Adrenal gland (tissue), 12 donors: ENCODE data around the gene RASSF1. TPM values are rescaled to one million over a fixed set of nuclear protein-coding genes. Genes with fewer than 3 reads are reported as not detected.

ENCODE experiments used
- DNase-seq, 7 donors: peaks; one replicate each; pipeline ENCODE4 v3.0.0-alpha.2; 2019 to 2020
- H3K27ac ChIP-seq, 5 donors: fragments of 200-600 bp; sonication (generic) in 4 of 5; 1 replicate in 3 of 5; 2 replicates in 2 of 5; pipeline versions ENCODE4 v1.5.1 to v1.8.0; 2016 to 2020; ENCODE audit warnings: mild to moderate bottlenecking in 1 of 5
- H3K27me3 ChIP-seq: fragments of 200-600 bp; 2 replicates; pipeline ENCODE4 v1.8.0; 2021
- H3K36me3 ChIP-seq, 2 donors: fragments of 200-600 bp; replicated peaks in 1 of 2; 1 replicate in 1 of 2; 2 replicates in 1 of 2; pipeline versions ENCODE4 v1.5.1 to v1.8.0; 2018 to 2022
- H3K4me1 ChIP-seq, 2 donors: fragments of 200-600 bp; replicated peaks in 1 of 2; 1 replicate in 1 of 2; 2 replicates in 1 of 2; pipeline versions ENCODE4 v1.5.1 to v1.8.0; 2018 to 2021
- H3K4me3 ChIP-seq, 4 donors: fragments of 200-600 bp; sonication (generic) in 3 of 4; one replicate each; pipeline ENCODE4 v1.5.1; 2016 to 2018
- H3K9me3 ChIP-seq, 3 donors: fragments of 200-600 bp; sonication (generic) in 1 of 3; replicated peaks in 1 of 3; 1 replicate in 2 of 3; 2 replicates in 1 of 3; pipeline versions ENCODE4 v1.5.1 to v1.8.0; 2016 to 2021
- CTCF ChIP-seq, 6 experiments: fragments of 450-650 bp in 4 of 6; fragments of 200-600 bp in 2 of 6; sonication (generic) in 1 of 6; IDR thresholded peaks; 1 replicate in 5 of 6; 2 replicates in 1 of 6; pipeline versions ENCODE4 v1.5.1 to v1.8.0; 2016 to 2021; ENCODE audit warnings: antibody characterized with exemption in 6 of 6, mild to moderate bottlenecking in 2 of 6, moderate library complexity in 1 of 6
- POLR2A ChIP-seq, 2 donors: fragments of 450-650 bp; IDR thresholded peaks; one replicate each; pipeline ENCODE4 v1.6.1; 2017; ENCODE audit warnings: antibody characterized with exemption in 2 of 2, mild to moderate bottlenecking in 2 of 2, moderate library complexity in 1 of 2
- WGBS, 4 donors: extraction: QIAGEN DNeasy Blood & Tissue Kit in 2 of 4; methylation state at CpG; one replicate each; pipeline versions ENCODE4 v1.1.5 to v1.1.7; 2013 to 2017; 5-methylcytosine and 5-hydroxymethylcytosine counted together
- intact Hi-C, 2 donors: fragments of 100-400 bp; cut with DNase I; formaldehyde crosslinking; loops; one replicate each; pipeline versions ENCODE4 v1.14.1 to v1.15.0; 2022 to 2023
- polyA plus RNA-seq, 3 donors: library from polyadenylated mRNA; stranded (reverse); fragments of 200-250 nt in 2 of 3; fragments of 350-450 nt in 1 of 3; fragmentation: Illumina TruSeq in 1 of 3; extraction: RNeasy Lipid Tissue Mini Kit (QIAGEN cat#74804) in 1 of 3; gene quantifications; one replicate each; pipeline ENCODE4 v1.2.3, GENCODE V29; 2013 to 2014
- total RNA-seq, 9 donors: library from RNA; depleted of rRNA in 4 of 9; stranded (reverse); fragments of >200 nt in 4 of 9; fragments of 120-200 nt in 1 of 9; fragmentation: NEBNext Ultra II Directional in 1 of 9; extraction: Animal tissue kit (Norgen Biotek cat#: 25700) in 1 of 9; gene quantifications; one replicate each; pipeline versions ENCODE4 v1.1.0 to v1.2.4, GENCODE V29; 2013 to 2023
- donor health status: healthy with polysubstance abuse.
- donor health status: Bipolar disorder and iron deficiency.
- donor health status: DM: yes; HTN: yes; CAD: no.
- donor health status: DM: no; HTN: no; CAD: no.
- donor health status: DM: no; HTN: no; CAD: no.
- donor health status: DM: yes; HTN: yes; CAD: no.

The RASSF1 gene
- total and polyA plus RNA-seq, 12 donors = 9.6 to 27.4 (median 14.7) TPM

DNA sequence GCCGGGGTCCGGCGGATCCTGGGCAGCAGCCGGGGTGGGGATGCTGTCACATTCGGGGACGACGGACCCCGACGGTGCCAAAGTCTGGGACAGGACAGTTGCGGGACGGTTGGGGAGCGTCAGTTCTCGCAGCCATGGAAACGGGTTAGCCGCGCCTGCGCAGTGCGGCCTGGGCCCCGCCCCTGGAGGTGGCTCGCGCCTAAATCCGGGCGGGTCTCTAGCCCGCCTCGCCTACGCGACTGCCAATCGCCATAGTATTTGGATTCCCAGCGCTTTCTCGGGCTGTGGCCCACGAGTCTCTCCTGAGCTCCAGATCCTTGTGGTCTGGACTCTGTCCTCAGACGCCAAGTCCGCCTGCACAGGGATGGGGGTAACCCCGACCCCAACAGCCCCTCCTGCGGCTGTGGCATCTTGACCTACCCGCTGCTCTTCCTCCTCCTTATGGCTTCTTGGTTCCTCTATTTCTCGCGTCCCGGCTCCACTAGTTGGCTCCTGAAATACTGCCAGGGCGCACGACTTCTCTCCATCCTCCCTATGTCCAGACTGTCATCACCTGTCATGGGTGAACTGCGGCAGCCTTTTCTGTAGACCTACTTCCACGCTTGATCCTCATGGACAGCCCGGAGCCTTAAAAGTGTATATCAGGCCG, 5.1 kb upstream of the RASSF1 start, which contains the start of gene ZMYND10:
Gene ZMYND10 (minus strand): TSS at position 147 of the 649 bp plus-strand sequence. CDS start 153 bp downstream, outside the sequence.
- TF ChIP-seq CTCF (IDR thresholded peaks at IDR 0.05) = no peak
- no peak for TF ChIP-seq POLR2A (IDR thresholded peaks at IDR 0.05)
- intact Hi-C loops = loop anchor here (2.0 to 5.0 kb wide), 2 partner anchors 193 to 197 kb away; no protein-coding TSS in a partner anchor
- Histone ChIP-seq H3K9me3 (no peaks in the 10 kb centered on the region), H3K27me3 (no peaks in the 10 kb centered on the region), H3K27ac (no peak within 1 kb of the TSS), H3K36me3 (peaks cover 0 to 16% of the 10 kb centered on the region in 2 donors), H3K4me3 (peak within 1 kb of the TSS in 1 of 4 donors; percentile 30), H3K4me1 (peaks cover 17 to 23% of the 10 kb centered on the region in 2 donors)
- DNase-seq = peak; percentile 51 to 78 (median 64)
- 10 to 22% (median 12%) methylated on average over 15 to 45 of the region's 45 CpGs for WGBS, 4 donors

DNA sequence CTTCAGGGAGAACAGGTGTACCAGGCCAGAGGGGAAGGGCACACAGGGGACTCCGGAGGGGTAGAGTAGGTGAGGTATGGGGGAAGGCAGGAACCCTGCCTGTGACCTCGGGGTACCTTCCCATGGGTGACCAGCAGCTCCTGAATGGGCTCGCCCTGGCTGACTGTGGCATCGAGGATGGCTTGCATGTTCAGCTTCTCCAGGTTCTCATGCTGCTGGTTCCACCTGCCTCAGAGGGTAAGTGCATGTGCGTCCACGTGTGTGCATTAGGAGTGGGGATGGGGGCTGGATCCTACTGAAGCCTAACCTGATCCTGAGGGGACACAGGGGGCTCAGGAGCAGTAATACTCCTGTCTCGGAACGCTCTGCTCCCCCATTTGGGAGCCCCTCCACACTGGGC, 4.4 kb upstream of the RASSF1 start:
- Histone ChIP-seq H3K36me3 (peaks cover 0 to 16% of the 10 kb centered on the region in 2 donors), H3K4me1 (peaks cover 12 to 18% of the 10 kb centered on the region in 2 donors), H3K27ac (no peak overlapping the region), H3K4me3 (peak overlapping the region in 1 of 4 donors; percentile 30), H3K27me3 (no peaks in the 10 kb centered on the region), H3K9me3 (no peaks in the 10 kb centered on the region)
- 70 to 82% (median 79%) methylated on average over 5 to 8 of the region's 8 CpGs for WGBS, 4 donors
- no peak for DNase-seq
- intact Hi-C loops = loop anchor here in 1 of 2 donors (5.0 kb wide), 1 partner anchor 197 kb away; no protein-coding TSS in a partner anchor
- TF ChIP-seq POLR2A (IDR thresholded peaks at IDR 0.05) (no peak), CTCF (IDR thresholded peaks at IDR 0.05) (no peak)

- WGBS, 4 donors = 78 to 91% (median 85%) methylated on average over 8 to 13 of the region's 13 CpGs
- no peak for DNase-seq
- TF ChIP-seq CTCF (IDR thresholded peaks at IDR 0.05) (no peak), POLR2A (IDR thresholded peaks at IDR 0.05) (no peak)
- Histone ChIP-seq H3K4me3 (no peak overlapping the region), H3K27ac (no peak overlapping the region), H3K36me3 (peaks cover 0 to 7% of the 10 kb centered on the region in 2 donors), H3K9me3 (no peaks in the 10 kb centered on the region), H3K4me1 (peaks cover 10 to 17% of the 10 kb centered on the region in 2 donors), H3K27me3 (no peaks in the 10 kb centered on the region)
- intact Hi-C loops = no loop called here
These were observed 2.4 kb upstream of the RASSF1 start for GRCh38 chr3:50342813-50343633.

- Histone ChIP-seq H3K27me3 (no peaks in the 10 kb centered on the region), H3K9me3 (no peaks in the 10 kb centered on the region), H3K4me1 (peaks cover 14 to 22% of the 10 kb centered on the region in 2 donors), H3K27ac (no peak overlapping the region), H3K36me3 (no peaks in the 10 kb centered on the region), H3K4me3 (no peak overlapping the region)
- 77 to 90% (median 83%) methylated on average over 12 to 13 of the region's 13 CpGs for WGBS, 4 donors
- no peak for DNase-seq
- TF ChIP-seq CTCF (IDR thresholded peaks at IDR 0.05) (no peak), POLR2A (IDR thresholded peaks at IDR 0.05) (no peak)
- intact Hi-C loops = no loop called here
These were observed 1.5 kb upstream of the RASSF1 start for GRCh38 chr3:50341996-50342650.
